ENCODE results near the gene GAA. TPM values are rescaled to one million over a fixed set of nuclear protein-coding genes. Genes with fewer than 3 reads are reported as not detected.

GAA gene
- polyA plus RNA-seq, 1 of the 3 experiments (the other 2 are of a cell fraction): 27.3 TPM

- no peak for TF ChIP-seq CTCF (IDR thresholded peaks at IDR 0.05)
- no peak for TF ChIP-seq GATA2 (CRISPR knock-in tag; IDR thresholded peaks at IDR 0.05)
- TF ChIP-seq, protein P1, sequence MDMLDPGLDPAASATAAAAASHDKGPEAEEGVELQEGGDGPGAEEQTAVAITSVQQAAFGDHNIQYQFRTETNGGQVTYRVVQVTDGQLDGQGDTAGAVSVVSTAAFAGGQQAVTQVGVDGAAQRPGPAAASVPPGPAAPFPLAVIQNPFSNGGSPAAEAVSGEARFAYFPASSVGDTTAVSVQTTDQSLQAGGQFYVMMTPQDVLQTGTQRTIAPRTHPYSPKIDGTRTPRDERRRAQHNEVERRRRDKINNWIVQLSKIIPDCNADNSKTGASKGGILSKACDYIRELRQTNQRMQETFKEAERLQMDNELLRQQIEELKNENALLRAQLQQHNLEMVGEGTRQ (IDR thresholded peaks at IDR 0.05; ENCODE audit: borderline replicate concordance, low read depth, low read length): no peak
- TF ChIP-seq, protein P2, sequence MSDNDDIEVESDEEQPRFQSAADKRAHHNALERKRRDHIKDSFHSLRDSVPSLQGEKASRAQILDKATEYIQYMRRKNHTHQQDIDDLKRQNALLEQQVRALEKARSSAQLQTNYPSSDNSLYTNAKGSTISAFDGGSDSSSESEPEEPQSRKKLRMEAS (IDR thresholded peaks at IDR 0.05; ENCODE audit: low read depth): no peak
Observed at GRCh38 chr17:80097844-80098691, 3.3 kb upstream of the GAA start (continued).

DNA sequence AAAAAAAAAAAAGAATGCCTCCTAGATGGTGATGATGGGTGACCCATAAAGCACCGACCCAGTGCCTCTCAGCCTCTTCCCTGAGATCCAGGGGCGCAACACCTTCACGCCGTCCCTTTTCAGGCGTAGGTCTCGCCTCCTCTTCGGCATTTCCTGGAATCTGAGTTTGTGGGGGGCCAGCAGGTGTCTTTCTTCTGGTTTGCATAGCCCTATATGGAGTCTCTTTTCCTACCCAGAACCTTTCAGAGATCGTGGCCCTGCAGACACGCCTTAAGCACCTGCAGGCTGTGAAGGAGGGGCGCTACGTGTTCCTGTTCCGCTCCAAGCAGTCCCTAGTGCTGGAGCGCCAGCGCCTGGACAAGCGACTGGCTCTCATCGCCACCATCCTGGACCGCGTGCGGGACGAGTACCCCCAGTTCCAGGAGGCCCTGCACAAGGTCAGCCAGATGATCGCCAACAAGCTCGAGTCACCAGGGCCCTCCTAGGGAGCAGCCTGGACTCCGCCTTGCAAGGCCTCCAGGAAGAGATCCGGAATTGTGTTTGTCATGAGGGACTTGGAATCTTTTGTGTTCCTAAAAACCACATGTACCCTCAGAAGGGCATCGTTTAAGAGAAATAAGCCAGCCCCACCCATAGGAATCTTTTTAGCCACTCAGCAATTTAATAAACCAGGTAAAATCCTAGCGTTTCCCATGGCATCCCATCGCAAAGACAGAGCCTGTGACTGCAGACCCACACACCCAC, 1.9 kb upstream of the GAA start:
- ChIA-PET CTCF (interaction anchor here (1.4 to 4.0 kb wide), 3 partner anchors 17 to 54 kb away, joined by 3 to 55 read pairs (median 36); partner anchors contain the start of gene EIF4A3), POLR2A (no interaction called here)
- TF ChIP-seq PBX3 (IDR thresholded peaks at IDR 0.05) (no peak), FOSL2 (IDR thresholded peaks at IDR 0.05; ENCODE audit: borderline replicate concordance, low read depth) (no peak), TEAD4 (IDR thresholded peaks at IDR 0.05; ENCODE audit: borderline replicate concordance, insufficient read depth) (no peak), RCOR1 (IDR thresholded peaks at IDR 0.05; ENCODE audit: low read length) (no peak), JUND (IDR thresholded peaks at IDR 0.05) (no peak), USF1 (IDR thresholded peaks at IDR 0.05; ENCODE audit: borderline replicate concordance, low read depth) (no peak), RFX5 (IDR thresholded peaks at IDR 0.05; ENCODE audit: low read length) (no peak), FOXM1 (IDR thresholded peaks at IDR 0.05; ENCODE audit: low read depth) (no peak), NRF1 (IDR thresholded peaks at IDR 0.05; ENCODE audit: low read depth, low read length) (no peak), CTCF (IDR thresholded peaks at IDR 0.05) (no peak), MEF2A (IDR thresholded peaks at IDR 0.05; ENCODE audit: borderline replicate concordance, low read depth) (no peak), RAD21 (IDR thresholded peaks at IDR 0.05; ENCODE audit: low read length) (no peak), IRF3 (IDR thresholded peaks at IDR 0.05; ENCODE audit: low read depth, low read length) (no peak), RXRA (IDR thresholded peaks at IDR 0.05; ENCODE audit: borderline replicate concordance, low read depth) (no peak), YY1 (IDR thresholded peaks at IDR 0.05; ENCODE audit: low read depth) (no peak)
- TF ChIP-seq, protein P2 (IDR thresholded peaks at IDR 0.05; ENCODE audit: low read depth): no peak
- TF ChIP-seq, protein P1 (IDR thresholded peaks at IDR 0.05; ENCODE audit: borderline replicate concordance, low read depth, low read length): no peak
- Histone ChIP-seq H3K79me2 (ENCODE audit: insufficient read depth) (peaks cover 8% of the 10 kb centered on the region), H3K27me3 (ENCODE audit: insufficient read depth) (no peaks in the 10 kb centered on the region), H3K36me3 (replicated peaks in 1 of 2; ENCODE audit: control insufficient read depth in 1 of 2, insufficient read depth in 2 of 2, low read length in 1 of 2) (no peaks in the 10 kb centered on the region), H3K4me2 (no peak overlapping the region), H2AFZ (ENCODE audit: low read depth) (no peak overlapping the region), H3K9ac (no peak overlapping the region), H3F3A (replicated peaks; ENCODE audit: insufficient read depth) (no peaks in the 10 kb centered on the region), H3K27ac (ENCODE audit: low read depth in 2 of 2, low read length in 1 of 2) (no peak overlapping the region), H3K9me3 (no peaks in the 10 kb centered on the region), H3K4me1 (ENCODE audit: control insufficient read depth in 1 of 2, insufficient read depth in 2 of 2, low read depth in 1 of 2, low read length in 1 of 2) (peaks cover 6 to 35% of the 10 kb centered on the region in 2 experiments; a peak in 3 of 4 replicates), H4K20me1 (ENCODE audit: insufficient read depth) (no peaks in the 10 kb centered on the region), H3K9me2 (no peaks in the 10 kb centered on the region), H3K4me3 (ENCODE audit: low read depth in 2 of 2, low read length in 1 of 2) (no peak overlapping the region)
- 93% methylated on average over 24 of the region's 27 CpGs for WGBS (ENCODE audit: low lambda C conversion rate)
- no peak for DNase-seq
